Stimulated activated CD4-positive, alpha-beta T cell treated with anti-CD3 and anti-CD28 coated beads, Interleukin-4, amount 100 ng/mL, for 1 hour (primary cell): ENCODE results near the gene MAST4.
"Not testable (repeated sequence)": the region's sequence is repeated elsewhere in the genome, so short reads cannot be mapped to it uniquely, and the experiment has no call there.

Experiments used
- DNase-seq: peaks from one replicate; pipeline ENCODE4 v3.0.0-alpha.2; 2020

MAST4 gene

GRCh38 chr5:67146981-67147380, 550.8 kb downstream of the MAST4 start:
- DNase-seq, result no peak

DNA sequence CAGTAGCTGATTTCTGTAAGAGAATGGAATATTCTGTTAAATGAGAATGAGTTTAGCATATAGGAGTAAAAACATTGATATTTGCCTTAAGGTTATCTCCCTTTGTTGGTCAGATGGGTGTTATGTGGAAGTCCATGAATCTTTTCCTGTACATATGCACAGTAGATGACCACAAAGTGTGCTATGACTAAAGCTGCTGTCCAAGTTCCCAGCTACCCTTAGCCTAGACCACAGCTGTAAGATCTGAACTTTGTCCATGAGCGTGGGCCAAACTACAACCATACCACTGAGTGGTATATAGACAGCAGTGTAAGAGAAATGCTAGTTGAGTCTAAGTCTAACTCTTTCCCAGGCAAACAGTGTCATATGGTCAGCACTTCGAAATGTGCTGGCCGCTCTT, 551.6 kb downstream of the MAST4 start:
- no peak for DNase-seq

- no peak for DNase-seq
Measured at GRCh38 chr5:67149057-67149950, 553.1 kb downstream of the MAST4 start.

DNA sequence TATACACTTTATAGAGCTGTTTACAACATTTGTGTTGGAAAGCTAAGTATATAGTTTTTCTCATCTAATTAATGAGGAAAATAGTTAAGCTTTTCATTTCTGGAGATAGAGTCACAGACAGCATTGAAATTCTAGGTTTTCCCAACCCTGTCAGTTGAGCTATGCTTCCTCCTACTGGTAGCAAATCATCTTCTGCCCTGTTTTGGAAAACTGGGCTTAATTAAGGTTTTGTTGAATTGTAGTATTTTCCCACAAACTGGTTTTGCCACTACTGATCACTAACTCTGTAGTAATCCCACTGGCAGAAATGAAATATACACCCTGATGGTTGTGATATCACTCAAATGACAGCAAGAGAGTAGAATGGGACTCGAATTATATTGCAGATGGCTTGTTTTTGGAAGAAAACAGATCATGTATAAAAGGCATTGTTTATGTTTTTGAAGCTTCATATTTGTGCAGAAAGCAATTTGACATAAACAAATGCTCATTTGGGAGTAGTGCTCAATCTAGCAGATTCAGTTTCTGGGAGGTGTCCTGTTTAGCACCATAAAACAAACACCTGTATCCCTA, 553.8 kb downstream of the MAST4 start:
- no peak for DNase-seq

GRCh38 chr5:67152400-67152799, 556.2 kb downstream of the MAST4 start:
- no peak for DNase-seq

DNA sequence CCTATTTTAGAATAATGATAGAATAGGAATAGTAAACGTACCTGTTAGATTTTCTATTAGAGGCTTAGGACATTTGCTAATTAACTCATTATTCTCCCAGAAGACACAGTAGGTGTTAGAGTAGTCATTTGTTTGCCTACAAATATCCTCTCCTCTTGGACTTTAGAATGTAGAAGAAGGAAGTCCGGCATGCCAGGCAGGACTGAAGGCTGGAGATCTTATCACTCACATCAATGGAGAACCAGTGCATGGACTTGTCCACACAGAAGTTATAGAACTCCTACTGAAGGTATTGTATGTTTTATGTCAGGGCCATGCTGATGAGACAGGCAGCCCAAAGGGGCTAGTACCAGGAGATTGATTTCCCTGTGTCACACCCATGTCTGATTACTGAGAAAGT, 557.1 kb downstream of the MAST4 start:
- no peak for DNase-seq

- DNase-seq, result no peak
Measured at GRCh38 chr5:67154556-67155206, 558.5 kb downstream of the MAST4 start.

GRCh38 chr5:67156976-67157583, 560.9 kb downstream of the MAST4 start:
- DNase-seq, result peak; percentile 47

GRCh38 chr5:67160272-67160671, 564.1 kb downstream of the MAST4 start:
- DNase-seq, result no peak

- no peak for DNase-seq
Measured at GRCh38 chr5:67160985-67161384, 564.8 kb downstream of the MAST4 start.

DNA sequence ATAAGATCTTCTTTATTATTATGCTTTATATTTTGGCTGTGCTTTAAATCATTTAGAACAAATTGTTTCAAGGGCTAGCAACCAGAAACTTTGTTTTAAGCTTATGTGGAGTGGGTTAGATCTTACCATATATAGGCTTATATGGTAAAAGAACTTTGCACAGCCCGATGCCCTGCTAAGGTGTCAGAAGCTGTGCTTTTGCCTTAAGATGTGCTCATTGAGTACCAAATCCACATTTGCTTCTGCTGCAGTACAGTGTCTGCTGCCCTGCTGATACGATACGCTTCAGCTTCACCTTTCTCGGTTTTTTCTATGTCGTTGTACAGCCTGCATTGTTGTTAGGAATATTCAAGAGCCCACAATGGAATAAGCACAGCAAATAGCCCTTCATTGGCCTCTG, 565.6 kb downstream of the MAST4 start:
- DNase-seq, result no peak

DNA sequence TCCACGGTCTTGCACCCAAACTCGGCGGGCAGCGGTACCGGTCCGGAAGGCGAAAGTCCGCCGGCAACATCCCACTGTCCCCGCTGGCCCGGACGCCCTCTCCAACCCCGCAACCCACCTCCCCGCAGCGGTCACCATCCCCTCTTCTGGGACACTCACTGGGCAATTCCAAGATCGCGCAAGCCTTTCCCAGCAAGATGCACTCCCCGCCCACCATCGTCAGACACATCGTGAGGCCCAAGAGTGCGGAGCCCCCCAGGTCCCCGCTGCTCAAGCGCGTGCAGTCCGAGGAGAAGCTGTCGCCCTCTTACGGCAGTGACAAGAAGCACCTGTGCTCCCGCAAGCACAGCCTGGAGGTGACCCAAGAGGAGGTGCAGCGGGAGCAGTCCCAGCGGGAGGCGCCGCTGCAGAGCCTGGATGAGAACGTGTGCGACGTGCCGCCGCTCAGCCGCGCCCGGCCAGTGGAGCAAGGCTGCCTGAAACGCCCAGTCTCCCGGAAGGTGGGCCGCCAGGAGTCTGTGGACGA, 567.1 kb downstream of the MAST4 start:
- DNase-seq, result no peak

DNA sequence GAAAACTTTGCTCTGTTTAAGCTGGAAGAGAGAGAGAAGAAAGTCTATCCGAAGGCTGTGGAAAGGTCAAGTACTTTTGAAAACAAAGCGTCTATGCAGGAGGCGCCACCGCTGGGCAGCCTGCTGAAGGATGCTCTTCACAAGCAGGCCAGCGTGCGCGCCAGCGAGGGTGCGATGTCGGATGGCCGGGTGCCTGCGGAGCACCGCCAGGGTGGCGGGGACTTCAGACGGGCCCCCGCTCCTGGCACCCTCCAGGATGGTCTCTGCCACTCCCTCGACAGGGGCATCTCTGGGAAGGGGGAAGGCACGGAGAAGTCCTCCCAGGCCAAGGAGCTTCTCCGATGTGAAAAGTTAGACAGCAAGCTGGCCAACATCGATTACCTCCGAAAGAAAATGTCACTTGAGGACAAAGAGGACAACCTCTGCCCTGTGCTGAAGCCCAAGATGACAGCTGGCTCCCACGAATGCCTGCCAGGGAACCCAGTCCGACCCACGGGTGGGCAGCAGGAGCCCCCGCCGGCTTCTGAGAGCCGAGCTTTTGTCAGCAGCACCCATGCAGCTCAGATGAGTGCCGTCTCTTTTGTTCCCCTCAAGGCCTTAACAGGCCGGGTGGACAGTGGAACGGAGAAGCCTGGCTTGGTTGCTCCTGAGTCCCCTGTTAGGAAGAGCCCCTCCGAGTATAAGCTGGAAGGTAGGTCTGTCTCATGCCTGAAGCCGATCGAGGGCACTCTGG, 567.8 kb downstream of the MAST4 start:
- no peak for DNase-seq

DNA sequence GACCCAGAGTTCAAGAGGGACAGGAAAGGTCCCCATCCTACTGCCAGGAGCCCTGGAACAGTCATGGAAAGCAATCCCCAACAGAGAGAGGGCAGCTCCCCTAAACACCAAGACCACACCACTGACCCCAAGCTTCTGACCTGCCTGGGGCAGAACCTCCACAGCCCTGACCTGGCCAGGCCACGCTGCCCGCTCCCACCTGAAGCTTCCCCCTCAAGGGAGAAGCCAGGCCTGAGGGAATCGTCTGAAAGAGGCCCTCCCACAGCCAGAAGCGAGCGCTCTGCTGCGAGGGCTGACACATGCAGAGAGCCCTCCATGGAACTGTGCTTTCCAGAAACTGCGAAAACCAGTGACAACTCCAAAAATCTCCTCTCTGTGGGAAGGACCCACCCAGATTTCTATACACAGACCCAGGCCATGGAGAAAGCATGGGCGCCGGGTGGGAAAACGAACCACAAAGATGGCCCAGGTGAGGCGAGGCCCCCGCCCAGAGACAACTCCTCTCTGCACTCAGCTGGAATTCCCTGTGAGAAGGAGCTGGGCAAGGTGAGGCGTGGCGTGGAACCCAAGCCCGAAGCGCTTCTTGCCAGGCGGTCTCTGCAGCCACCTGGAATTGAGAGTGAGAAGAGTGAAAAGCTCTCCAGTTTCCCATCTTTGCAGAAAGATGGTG, 568.8 kb downstream of the MAST4 start:
- no peak for DNase-seq

- peak; percentile 75 for DNase-seq
Measured at GRCh38 chr5:67165526-67166459, 569.6 kb downstream of the MAST4 start.

DNA sequence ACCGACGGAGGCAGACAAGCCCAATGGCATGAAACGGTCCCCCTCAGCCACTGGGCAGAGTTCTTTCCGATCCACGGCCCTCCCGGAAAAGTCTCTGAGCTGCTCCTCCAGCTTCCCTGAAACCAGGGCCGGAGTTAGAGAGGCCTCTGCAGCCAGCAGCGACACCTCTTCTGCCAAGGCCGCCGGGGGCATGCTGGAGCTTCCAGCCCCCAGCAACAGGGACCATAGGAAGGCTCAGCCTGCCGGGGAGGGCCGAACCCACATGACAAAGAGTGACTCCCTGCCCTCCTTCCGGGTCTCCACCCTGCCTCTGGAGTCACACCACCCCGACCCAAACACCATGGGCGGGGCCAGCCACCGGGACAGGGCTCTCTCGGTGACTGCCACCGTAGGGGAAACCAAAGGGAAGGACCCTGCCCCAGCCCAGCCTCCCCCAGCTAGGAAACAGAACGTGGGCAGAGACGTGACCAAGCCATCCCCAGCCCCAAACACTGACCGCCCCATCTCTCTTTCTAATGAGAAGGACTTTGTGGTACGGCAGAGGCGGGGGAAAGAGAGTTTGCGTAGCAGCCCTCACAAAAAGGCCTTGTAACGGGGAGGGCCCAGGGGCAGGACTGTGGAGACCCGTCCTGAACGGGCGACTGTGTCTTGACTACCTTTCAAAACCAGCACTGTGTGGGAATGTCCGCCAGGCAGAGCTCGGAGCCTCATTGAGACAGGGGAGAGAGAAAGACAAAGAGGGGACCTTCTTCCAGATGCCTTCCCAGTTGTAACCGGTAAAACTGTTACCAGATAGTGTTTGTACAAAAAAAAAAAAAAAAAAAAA, 570.5 kb downstream of the MAST4 start:
- peak; percentile 64 for DNase-seq

DNA sequence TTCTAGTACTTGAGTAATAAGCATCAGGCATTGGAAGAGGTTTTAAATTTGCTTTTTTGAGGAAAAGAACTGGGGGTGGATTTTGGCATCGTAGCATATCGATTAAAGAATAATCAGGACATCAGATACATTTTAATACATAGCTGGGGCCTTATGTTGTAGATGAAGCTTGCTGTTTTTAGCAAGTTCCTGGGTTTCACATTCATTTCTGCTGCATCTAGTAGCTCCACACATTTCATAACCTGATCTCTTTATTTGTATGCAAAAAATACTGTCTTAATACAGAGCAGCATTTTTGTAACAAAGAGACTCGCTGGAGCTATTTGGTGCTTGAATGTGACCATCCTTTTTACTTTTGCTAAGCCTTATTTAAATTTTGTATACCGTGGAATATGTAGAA, 571.9 kb downstream of the MAST4 start:
- no peak for DNase-seq

DNA sequence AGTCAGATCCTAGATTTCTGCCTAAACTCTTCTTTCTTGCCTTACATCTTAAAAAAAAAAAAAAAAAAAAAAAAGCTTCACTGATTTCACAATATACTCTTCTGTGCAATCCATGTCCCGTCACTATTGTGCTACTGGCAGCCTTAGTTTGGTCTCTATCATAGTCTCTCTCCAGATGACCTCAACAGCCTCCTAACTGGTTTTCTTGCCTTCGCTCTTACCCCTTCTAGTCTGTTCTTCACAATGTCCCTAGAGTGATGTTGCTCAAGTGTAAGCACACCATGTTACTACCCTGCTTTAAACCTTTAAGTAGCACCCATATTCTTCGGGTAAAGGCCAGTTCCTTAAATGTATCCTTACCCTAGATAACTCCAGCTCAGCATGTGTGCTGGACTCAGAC, 574.6 kb downstream of the MAST4 start:
- DNase-seq, result no peak

DNA sequence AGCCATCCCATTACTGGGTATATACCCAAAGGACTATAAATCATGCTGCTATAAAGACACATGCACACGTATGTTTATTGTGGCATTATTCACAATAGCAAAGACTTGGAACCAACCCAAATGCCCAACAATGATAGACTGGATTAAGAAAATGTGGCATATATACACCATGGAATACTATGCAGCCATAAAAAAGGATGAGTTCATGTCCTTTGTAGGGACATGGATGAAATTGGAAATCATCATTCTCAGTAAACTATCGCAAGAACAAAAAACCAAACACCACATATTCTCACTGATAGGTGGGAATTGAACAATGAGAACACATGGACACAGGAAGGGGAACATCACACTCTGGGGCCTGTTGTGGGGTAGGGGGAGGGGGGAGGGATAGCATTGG, 577.2 kb downstream of the MAST4 start:
- not testable (repeated sequence) for DNase-seq

DNA sequence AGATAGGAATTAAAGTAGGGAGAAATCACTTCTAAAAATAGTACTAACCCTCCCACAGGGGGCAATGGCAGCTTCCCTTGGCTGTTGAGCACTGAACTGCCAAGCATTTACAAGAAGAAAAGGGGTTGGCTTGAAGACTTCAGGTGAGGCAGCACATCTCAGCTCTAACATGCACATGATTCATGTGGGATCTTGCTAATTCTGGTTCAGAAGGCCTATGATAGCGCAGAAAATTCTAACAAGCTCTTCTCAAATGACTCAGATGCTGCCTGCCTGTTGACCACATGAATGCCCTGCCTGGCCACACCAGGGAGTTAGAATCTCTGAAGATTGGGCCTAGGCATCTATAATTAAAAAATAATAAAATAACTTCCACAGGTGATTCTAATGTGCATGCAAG, 577.8 kb downstream of the MAST4 start:
- DNase-seq, result no peak
